H9 (cell line): ENCODE results near the gene CFAP299. TPM values are rescaled to one million over a fixed set of nuclear protein-coding genes. Genes with fewer than 3 reads are reported as not detected.

ENCODE experiments used
- DNase-seq: peaks from one replicate; pipeline ENCODE4 v3.0.0-alpha.2; 2017
- H2AFZ ChIP-seq: one replicate; pipeline ENCODE4 v1.6.1; 2013; ENCODE audit warnings: mild to moderate bottlenecking, low read length, control low read depth, moderate library complexity
- H2AK5ac ChIP-seq: 2 replicates; pipeline ENCODE4 v1.6.1; 2013; ENCODE audit warnings: low read length, control low read depth, mixed read lengths; ENCODE audit not compliant: insufficient read length
- H2BK120ac ChIP-seq: one replicate; pipeline ENCODE4 v1.6.1; 2013; ENCODE audit warnings: low read depth, mild to moderate bottlenecking, low read length, control low read depth, inconsistent platforms; ENCODE audit not compliant: poor library complexity, severe bottlenecking
- H2BK12ac ChIP-seq: 2 replicates; pipeline ENCODE4 v1.6.1; 2013; ENCODE audit warnings: low read length, control low read depth, mixed read lengths, low read depth; ENCODE audit not compliant: insufficient read length
- H2BK15ac ChIP-seq: 2 replicates; pipeline ENCODE4 v1.6.1; 2013; ENCODE audit warnings: low read depth, low read length, control low read depth
- H2BK20ac ChIP-seq: one replicate; pipeline ENCODE4 v1.6.1; 2013; ENCODE audit warnings: low read depth, mild to moderate bottlenecking, low read length, control low read depth, inconsistent platforms; ENCODE audit not compliant: poor library complexity, severe bottlenecking
- H2BK5ac ChIP-seq: 2 replicates; pipeline ENCODE4 v1.6.1; 2013; ENCODE audit warnings: low read length, control low read depth, mixed read lengths; ENCODE audit not compliant: insufficient read length
- H3K14ac ChIP-seq: 2 replicates; pipeline ENCODE4 v1.6.1; 2013; ENCODE audit warnings: low read length, control low read depth; ENCODE audit not compliant: insufficient read depth
- H3K18ac ChIP-seq: 2 replicates; pipeline ENCODE4 v1.6.1; 2013; ENCODE audit warnings: low read depth, mild to moderate bottlenecking, mixed read lengths, low read length, control low read depth; ENCODE audit not compliant: insufficient read length
- H3K23ac ChIP-seq: 2 replicates; pipeline ENCODE4 v1.6.1; 2013; ENCODE audit warnings: low read length, control low read depth, mixed read lengths, low read depth; ENCODE audit not compliant: insufficient read length
- H3K23me2 ChIP-seq: 2 replicates; pipeline ENCODE4 v1.6.1; 2013; ENCODE audit warnings: low read depth, mild to moderate bottlenecking, mixed read lengths, low read length, control low read depth; ENCODE audit not compliant: insufficient read length, poor library complexity, severe bottlenecking
- H3K27ac ChIP-seq: 2 replicates; pipeline ENCODE4 v1.5.1; 2013; ENCODE audit warnings: low read length, control low read depth, mixed read lengths, low read depth; ENCODE audit not compliant: insufficient read length
- H3K27me3 ChIP-seq: 2 replicates; pipeline ENCODE4 v1.6.1; 2013; ENCODE audit warnings: low read length, control low read depth, inconsistent platforms; ENCODE audit not compliant: insufficient read depth
- H3K4ac ChIP-seq: 2 replicates; pipeline ENCODE4 v1.6.1; 2013; ENCODE audit warnings: low read depth, mild to moderate bottlenecking, control low read depth, inconsistent platforms, low read length, moderate library complexity
- H3K4me1 ChIP-seq: 2 replicates; pipeline ENCODE4 v1.6.1; 2013; ENCODE audit warnings: low read length, control low read depth, inconsistent platforms; ENCODE audit not compliant: insufficient read depth
- H3K4me2 ChIP-seq: 2 replicates; pipeline ENCODE4 v1.6.1; 2013; ENCODE audit warnings: low read length, control low read depth, mixed read lengths; ENCODE audit not compliant: insufficient read length, insufficient read depth
- H3K56ac ChIP-seq: 2 replicates; pipeline ENCODE4 v1.6.1; 2013; ENCODE audit warnings: low read depth, mild to moderate bottlenecking, mixed read lengths, low read length, control low read depth; ENCODE audit not compliant: insufficient read length
- H3K79me1 ChIP-seq: 2 replicates; pipeline ENCODE4 v1.6.1; 2013; ENCODE audit warnings: low read depth, mild to moderate bottlenecking, moderate library complexity, low read length, control low read depth, inconsistent platforms; ENCODE audit not compliant: insufficient read depth, poor library complexity, severe bottlenecking
- H3K79me2 ChIP-seq: 2 replicates; pipeline ENCODE4 v1.6.1; 2013; ENCODE audit warnings: low read length, control low read depth, inconsistent platforms; ENCODE audit not compliant: insufficient read depth
- H3K9ac ChIP-seq: 2 replicates; pipeline ENCODE4 v1.6.1; 2013; ENCODE audit warnings: low read length, control low read depth, mixed read lengths; ENCODE audit not compliant: insufficient read length; ENCODE audit errors: extremely low read depth
- H3K9me3 ChIP-seq: one replicate; pipeline ENCODE4 v1.6.1; 2013; ENCODE audit warnings: low read depth, low read length, inconsistent platforms; ENCODE audit not compliant: control insufficient read depth
- H3T11ph ChIP-seq: one replicate; pipeline ENCODE4 v1.6.1; 2013; ENCODE audit warnings: mild to moderate bottlenecking, low read length, control low read depth, inconsistent platforms
- H4K20me1 ChIP-seq: one replicate; pipeline ENCODE4 v1.6.1; 2013; ENCODE audit not compliant: control insufficient read depth, insufficient read length, insufficient read depth
- H4K5ac ChIP-seq: 2 replicates; pipeline ENCODE4 v1.6.1; 2013; ENCODE audit warnings: low read depth, mild to moderate bottlenecking, mixed read lengths, low read length, control low read depth; ENCODE audit not compliant: insufficient read length
- H4K8ac ChIP-seq: replicated peaks from 2 replicates; pipeline ENCODE4 v1.6.1; 2013; ENCODE audit warnings: low read length, control low read depth, mixed read lengths, low read depth; ENCODE audit not compliant: insufficient read length
- H4K91ac ChIP-seq: 2 replicates; pipeline ENCODE4 v1.6.1; 2013; ENCODE audit warnings: low read depth, mild to moderate bottlenecking, moderate library complexity, mixed read lengths, low read length, control low read depth; ENCODE audit not compliant: insufficient read length
- H3K27ac Mint-ChIP-seq, 3 experiments: 2 replicates in 2 of 3; 3 replicates in 1 of 3; pipeline ENCODE4 v1.8.0; 2020 to 2021; ENCODE audit warnings: mixed read lengths in 3 of 3, mild to moderate bottlenecking in 1 of 3, moderate library complexity in 1 of 3
- H3K27me3 Mint-ChIP-seq: 2 replicates; pipeline ENCODE4 v1.8.0; 2021; ENCODE audit warnings: low read depth, mild to moderate bottlenecking, moderate library complexity, mixed read lengths
- H3K36me3 Mint-ChIP-seq, 3 experiments: 2 replicates in 2 of 3; 3 replicates in 1 of 3; pipeline ENCODE4 v1.8.0; 2020 to 2021; ENCODE audit warnings: low read depth in 3 of 3, mixed read lengths in 3 of 3; ENCODE audit not compliant: insufficient read depth in 1 of 3
- H3K4me1 Mint-ChIP-seq, 2 experiments: 2 replicates each; pipeline ENCODE4 v1.8.0; 2020; ENCODE audit warnings: mixed read lengths in 2 of 2
- H3K4me3 Mint-ChIP-seq, 2 experiments: 2 replicates in 1 of 2; 3 replicates in 1 of 2; pipeline ENCODE4 v1.8.0; 2020 to 2021; ENCODE audit warnings: mild to moderate bottlenecking in 2 of 2, mixed read lengths in 2 of 2, moderate library complexity in 1 of 2
- H3K9me3 Mint-ChIP-seq, 2 experiments: 2 replicates in 1 of 2; 3 replicates in 1 of 2; pipeline ENCODE4 v1.8.0; 2020; ENCODE audit warnings: mild to moderate bottlenecking in 2 of 2, mixed read lengths in 2 of 2, moderate library complexity in 1 of 2
- CTCF ChIP-seq: fragments of 200-600 bp; sonication (generic); conservative IDR thresholded peaks from 3 replicates; pipeline ENCODE4 v1.8.0; 2021; ENCODE audit warnings: antibody characterized with exemption, mild to moderate bottlenecking
- WGBS: extraction: QIAGEN DNeasy Blood & Tissue Kit; methylation state at CpG from one replicate; pipeline ENCODE4 v1.1.7; 2013; ENCODE audit warnings: missing lambda C conversion rate, low lambda C conversion rate, mixed read lengths; ENCODE audit not compliant: insufficient read length; ENCODE audit errors: extremely low coverage; 5-methylcytosine and 5-hydroxymethylcytosine counted together
- total RNA-seq: library from RNA; stranded (reverse); gene quantifications from 2 replicates; pipeline ENCODE4 v1.2.1, GENCODE V29; 2021

Gene CFAP299
- total RNA-seq, 1 experiment from 2014 or later, result not detected

GRCh38 chr4:80713409-80713808, 377.9 kb downstream of the CFAP299 start:
- Mint-ChIP-seq H3K9me3 (peaks cover 0 to 2% of the 10 kb centered on the region in 2 experiments; a peak in 3 of 5 replicates), H3K27ac (no peak overlapping the region), H3K36me3 (no peaks in the 10 kb centered on the region), H3K4me1 (0 out of 4 replicates have a peak, but pooled peaks cover 0 to 5% of the 10 kb centered on the region in 2 experiments), H3K27me3 (no peaks in the 10 kb centered on the region), H3K4me3 (no peak overlapping the region)
- no peak overlapping the region for H3K4ac ChIP-seq
- no peak overlapping the region for H3K18ac ChIP-seq
- no peak overlapping the region for H2AFZ ChIP-seq
- no peak overlapping the region for H2BK120ac ChIP-seq
- H3K9me3 ChIP-seq, result no peaks in the 10 kb centered on the region
- no peak overlapping the region for H3K9ac ChIP-seq
- no peak overlapping the region for H3K27ac ChIP-seq
- H3K14ac ChIP-seq, result no peak overlapping the region
- no peak overlapping the region for H3T11ph ChIP-seq
- no peak overlapping the region for H2BK15ac ChIP-seq
- H3K23ac ChIP-seq, result no peak overlapping the region
- no peak overlapping the region for H2BK5ac ChIP-seq
- no peak overlapping the region for H3K56ac ChIP-seq
- H2AK5ac ChIP-seq, result no peak overlapping the region
- no peak for TF ChIP-seq CTCF
- H3K79me1 ChIP-seq, result no peaks in the 10 kb centered on the region
- H4K5ac ChIP-seq, result no peak overlapping the region
- H4K91ac ChIP-seq, result no peak overlapping the region
- H3K27me3 ChIP-seq, result no peaks in the 10 kb centered on the region
- H3K79me2 ChIP-seq, result no peaks in the 10 kb centered on the region
- no CpG with 5 or more reads among the region's 1 CpG for WGBS
- no peaks in the 10 kb centered on the region for H4K20me1 ChIP-seq
- no peak overlapping the region for H2BK20ac ChIP-seq
- H3K23me2 ChIP-seq, result no peaks in the 10 kb centered on the region
- no peak overlapping the region for H2BK12ac ChIP-seq
- no peak for DNase-seq
- H4K8ac ChIP-seq, result no peak overlapping the region
- H3K4me2 ChIP-seq, result no peak overlapping the region
- H3K4me1 ChIP-seq, result no peaks in the 10 kb centered on the region
